Ascending aorta (tissue), 2 donors: Measurements from ENCODE around the gene TNFRSF25. TPM values are rescaled to one million over a fixed set of nuclear protein-coding genes. Genes with fewer than 3 reads are reported as not detected.

ENCODE experiments used
- DNase-seq, 2 donors: peaks; one replicate each; pipeline ENCODE4 v3.0.0-alpha.2; 2019; ENCODE audit warnings: low spot score in 2 of 2
- H3K27ac ChIP-seq, 2 donors: fragments of 200-600 bp; sonication (generic); one replicate each; pipeline ENCODE4 v1.5.1; 2016 to 2017; ENCODE audit warnings: mild to moderate bottlenecking in 1 of 2
- H3K27me3 ChIP-seq: fragments of 200-600 bp; sonication (generic); one replicate; pipeline ENCODE4 v1.5.1; 2017
- H3K36me3 ChIP-seq, 2 donors: fragments of 200-600 bp; sonication (generic); one replicate each; pipeline ENCODE4 v1.5.1; 2016
- H3K4me1 ChIP-seq, 2 donors: fragments of 200-600 bp; sonication (generic); one replicate each; pipeline ENCODE4 v1.5.1; 2016 to 2017; ENCODE audit warnings: mild to moderate bottlenecking in 1 of 2
- H3K4me3 ChIP-seq, 2 donors: fragments of 200-600 bp; sonication (generic); one replicate each; pipeline ENCODE4 v1.5.1; 2016 to 2017; ENCODE audit warnings: mild to moderate bottlenecking in 1 of 2
- H3K9me3 ChIP-seq, 2 donors: fragments of 200-600 bp; sonication (generic); one replicate each; pipeline ENCODE4 v1.5.1; 2016
- CTCF ChIP-seq, 3 experiments: fragments of 200-600 bp in 2 of 3; fragments of 450-650 bp in 1 of 3; sonication (generic) in 2 of 3; IDR thresholded peaks; one replicate each; pipeline ENCODE4 v1.5.1; 2016 to 2019; ENCODE audit warnings: antibody characterized with exemption in 3 of 3, mild to moderate bottlenecking in 1 of 3, moderate library complexity in 1 of 3
- intact Hi-C: fragments of 100-400 bp; cut with DNase I; formaldehyde crosslinking; loops from one replicate; pipeline ENCODE4 v1.15.1; 2023
- total RNA-seq: library from RNA; depleted of rRNA; stranded (reverse); fragments of >200 nt; gene quantifications from one replicate; pipeline ENCODE4 v1.1.0, GENCODE V29; 2016

Gene TNFRSF25
- total RNA-seq, 1 donor from 2014 or later: 18.0 TPM

- TF ChIP-seq CTCF (IDR thresholded peaks at IDR 0.05): no peak
- H3K36me3 ChIP-seq: no peaks in the 10 kb centered on the region
- peak overlapping the region; percentile 16 to 44 for H3K4me3 ChIP-seq
- no peak for DNase-seq
- peaks cover 10 to 14% of the 10 kb centered on the region in 2 donors for H3K4me1 ChIP-seq
- peaks cover 34% of the 10 kb centered on the region for H3K27me3 ChIP-seq
- no peaks in the 10 kb centered on the region for H3K9me3 ChIP-seq
- H3K27ac ChIP-seq: no peak overlapping the region
- intact Hi-C loops: no loop called here
Observed at GRCh38 chr1:6424000-6424565, 41.9 kb downstream of the TNFRSF25 start.

- Histone ChIP-seq H3K36me3 (no peaks in the 10 kb centered on the region), H3K9me3 (no peaks in the 10 kb centered on the region), H3K4me3 (no peak overlapping the region), H3K27me3 (peaks cover 37% of the 10 kb centered on the region), H3K27ac (no peak overlapping the region), H3K4me1 (peaks cover 10 to 14% of the 10 kb centered on the region in 2 donors)
- peak; percentile 6 to 50 (median 27) for TF ChIP-seq CTCF (IDR thresholded peaks at IDR 0.05)
- no peak for DNase-seq
- intact Hi-C loops: no loop called here
Observed at GRCh38 chr1:6423321-6423999, 42.5 kb downstream of the TNFRSF25 start.

- Histone ChIP-seq H3K27ac (no peak overlapping the region), H3K27me3 (peaks cover 44% of the 10 kb centered on the region), H3K36me3 (no peaks in the 10 kb centered on the region), H3K4me1 (peaks cover 10 to 14% of the 10 kb centered on the region in 2 donors), H3K9me3 (no peaks in the 10 kb centered on the region), H3K4me3 (no peak overlapping the region)
- TF ChIP-seq CTCF (IDR thresholded peaks at IDR 0.05): no peak
- intact Hi-C loops: no loop called here
- DNase-seq: no peak
Observed at GRCh38 chr1:6421266-6421665, 44.7 kb downstream of the TNFRSF25 start.

- Histone ChIP-seq H3K27me3 (peaks cover 42% of the 10 kb centered on the region), H3K36me3 (no peaks in the 10 kb centered on the region), H3K9me3 (no peaks in the 10 kb centered on the region), H3K4me1 (peaks cover 10 to 14% of the 10 kb centered on the region in 2 donors), H3K27ac (no peak overlapping the region), H3K4me3 (peak overlapping the region in 1 of 2 donors; percentile 60)
- intact Hi-C loops: no loop called here
- no peak for DNase-seq
- TF ChIP-seq CTCF (IDR thresholded peaks at IDR 0.05): no peak
Observed at GRCh38 chr1:6420454-6421042, 45.4 kb downstream of the TNFRSF25 start.

- Histone ChIP-seq H3K9me3 (no peaks in the 10 kb centered on the region), H3K27ac (no peak within 1 kb of the TSS), H3K4me3 (peak within 1 kb of the TSS; percentile 46 to 60), H3K36me3 (no peaks in the 10 kb centered on the region), H3K27me3 (peaks cover 42% of the 10 kb centered on the region), H3K4me1 (peaks cover 10 to 14% of the 10 kb centered on the region in 2 donors)
- no peak for TF ChIP-seq CTCF (IDR thresholded peaks at IDR 0.05)
- no peak for DNase-seq
- intact Hi-C loops: no loop called here
Observed at GRCh38 chr1:6419804-6420453, 46.0 kb downstream of the TNFRSF25 start, which contains the start of gene HES2. Gene HES2, minus strand, starts transcription at chr1:6419919. Its CDS starts 99 bp downstream, at chr1:6419820.
